ENCODE results near the gene USP37. TPM values are rescaled to one million over a fixed set of nuclear protein-coding genes. Genes with fewer than 3 reads are reported as not detected.
A peak's percentile ranks its signal among the peaks of the same experiment; 100 is the strongest.

Gene USP37
- total and polyA plus RNA-seq, 5 donors from 2014 or later, result 9.9 to 30.7 (median 11.9) TPM

GRCh38 chr2:218517434-218518206, 50.5 kb downstream of the USP37 start:
- peaks cover 27% of the 10 kb centered on the region for H3K36me3 Mint-ChIP-seq

GRCh38 chr2:218516614-218517013, 51.5 kb downstream of the USP37 start:
- no peaks in the 10 kb centered on the region for H3K9me3 ChIP-seq (ENCODE audit: control insufficient read depth in 2 of 2, low read length in 2 of 2)
- peaks cover 0 to 1% (median 0%) of the 10 kb centered on the region in 7 donors for H3K9me3 Mint-ChIP-seq
- no peaks in the 10 kb centered on the region for H3K4me1 ChIP-seq (ENCODE audit: control insufficient read depth, insufficient read depth, low read length, poor library complexity, severe bottlenecking)
- no peak overlapping the region for H3K27ac ChIP-seq (ENCODE audit: insufficient read depth, low read length, poor library complexity, severe bottlenecking)
- DNase-seq (peak in 2 of 3 donors; percentile 30 to 70), ATAC-seq (ENCODE audit: low read depth in 2 of 2) (peak in 1 of 2 donors; percentile 48)
- no peaks in the 10 kb centered on the region for H3K27me3 Mint-ChIP-seq
- H3K4me1 Mint-ChIP-seq, result peaks cover 12 to 27% (median 19%) of the 10 kb centered on the region in 4 donors
- H3K27ac Mint-ChIP-seq, result peak overlapping the region in 2 of 3 donors; percentile 17 to 33
- no peak overlapping the region for H3K4me3 Mint-ChIP-seq
- H3K27me3 ChIP-seq (ENCODE audit: control insufficient read depth, insufficient read depth, low read length), result no peaks in the 10 kb centered on the region
- no peak overlapping the region for H3K4me3 ChIP-seq (ENCODE audit: low read depth, low read length)
- peaks cover 23% of the 10 kb centered on the region for H3K36me3 Mint-ChIP-seq
- peaks cover 8% of the 10 kb centered on the region for H3K36me3 ChIP-seq (ENCODE audit: control insufficient read depth, insufficient read depth, low read length)

More at GRCh38 chr2:218517434-218518206, 50.5 kb downstream of the USP37 start:
- Histone ChIP-seq H3K27me3 (ENCODE audit: control insufficient read depth, insufficient read depth, low read length) (no peaks in the 10 kb centered on the region), H3K4me1 (ENCODE audit: control insufficient read depth, insufficient read depth, low read length, poor library complexity, severe bottlenecking) (no peaks in the 10 kb centered on the region), H3K9me3 (ENCODE audit: control insufficient read depth in 2 of 2, low read length in 2 of 2) (no peaks in the 10 kb centered on the region), H3K27ac (ENCODE audit: insufficient read depth, low read length, poor library complexity, severe bottlenecking) (peak overlapping the region; percentile 34), H3K4me3 (ENCODE audit: low read depth, low read length) (no peak overlapping the region), H3K36me3 (ENCODE audit: control insufficient read depth, insufficient read depth, low read length) (peaks cover 8% of the 10 kb centered on the region)
- peak overlapping the region; percentile 5 to 74 (median 45) for H3K27ac Mint-ChIP-seq
- H3K4me1 Mint-ChIP-seq, result peaks cover 12 to 27% (median 19%) of the 10 kb centered on the region in 4 donors
- H3K27me3 Mint-ChIP-seq, result no peaks in the 10 kb centered on the region
- no peak overlapping the region for H3K4me3 Mint-ChIP-seq
- DNase-seq, result peak in 1 of 3 donors; percentile 25
- no peak for ATAC-seq (ENCODE audit: low read depth in 2 of 2)
- H3K9me3 Mint-ChIP-seq, result peaks cover 0 to 1% (median 0%) of the 10 kb centered on the region in 7 donors

GRCh38 chr2:218513676-218514075, 54.5 kb downstream of the USP37 start:
- Mint-ChIP-seq H3K4me1 (peaks cover 12 to 32% (median 21%) of the 10 kb centered on the region in 4 donors), H3K27me3 (no peaks in the 10 kb centered on the region), H3K4me3 (no peak overlapping the region), H3K27ac (no peak overlapping the region), H3K36me3 (peaks cover 16% of the 10 kb centered on the region), H3K9me3 (peaks cover 0 to 1% (median 0%) of the 10 kb centered on the region in 7 donors)
- Histone ChIP-seq H3K4me1 (ENCODE audit: control insufficient read depth, insufficient read depth, low read length, poor library complexity, severe bottlenecking) (no peaks in the 10 kb centered on the region), H3K9me3 (ENCODE audit: control insufficient read depth in 2 of 2, low read length in 2 of 2) (no peaks in the 10 kb centered on the region), H3K27me3 (ENCODE audit: control insufficient read depth, insufficient read depth, low read length) (no peaks in the 10 kb centered on the region), H3K4me3 (ENCODE audit: low read depth, low read length) (no peak overlapping the region), H3K36me3 (ENCODE audit: control insufficient read depth, insufficient read depth, low read length) (peaks cover 8% of the 10 kb centered on the region), H3K27ac (ENCODE audit: insufficient read depth, low read length, poor library complexity, severe bottlenecking) (no peak overlapping the region)
- ATAC-seq (ENCODE audit: low read depth in 2 of 2), result no peak
- DNase-seq, result no peak

GRCh38 chr2:218508299-218508698, 59.9 kb downstream of the USP37 start:
- no peak overlapping the region for H3K27ac ChIP-seq (ENCODE audit: insufficient read depth, low read length, poor library complexity, severe bottlenecking)
- Mint-ChIP-seq H3K36me3 (peaks cover 41% of the 10 kb centered on the region), H3K4me3 (no peak overlapping the region), H3K27ac (peak overlapping the region in 1 of 3 donors; percentile 1), H3K9me3 (no peaks in the 10 kb centered on the region), H3K4me1 (peaks cover 3 to 17% (median 10%) of the 10 kb centered on the region in 4 donors), H3K27me3 (no peaks in the 10 kb centered on the region)
- ATAC-seq (ENCODE audit: low read depth in 2 of 2) (no peak), DNase-seq (no peak)
- H3K9me3 ChIP-seq (ENCODE audit: control insufficient read depth in 2 of 2, low read length in 2 of 2), result no peaks in the 10 kb centered on the region
- peaks cover 18% of the 10 kb centered on the region for H3K36me3 ChIP-seq (ENCODE audit: control insufficient read depth, insufficient read depth, low read length)
- H3K4me1 ChIP-seq (ENCODE audit: control insufficient read depth, insufficient read depth, low read length, poor library complexity, severe bottlenecking), result no peaks in the 10 kb centered on the region
- H3K4me3 ChIP-seq (ENCODE audit: low read depth, low read length), result no peak overlapping the region
- H3K27me3 ChIP-seq (ENCODE audit: control insufficient read depth, insufficient read depth, low read length), result no peaks in the 10 kb centered on the region

- Histone ChIP-seq H3K36me3 (ENCODE audit: control insufficient read depth, insufficient read depth, low read length) (peaks cover 18% of the 10 kb centered on the region), H3K4me3 (ENCODE audit: low read depth, low read length) (no peak overlapping the region), H3K9me3 (ENCODE audit: control insufficient read depth in 2 of 2, low read length in 2 of 2) (no peaks in the 10 kb centered on the region), H3K4me1 (ENCODE audit: control insufficient read depth, insufficient read depth, low read length, poor library complexity, severe bottlenecking) (no peaks in the 10 kb centered on the region), H3K27me3 (ENCODE audit: control insufficient read depth, insufficient read depth, low read length) (no peaks in the 10 kb centered on the region), H3K27ac (ENCODE audit: insufficient read depth, low read length, poor library complexity, severe bottlenecking) (no peak overlapping the region)
- H3K4me1 Mint-ChIP-seq, result peaks cover 3 to 17% (median 13%) of the 10 kb centered on the region in 4 donors
- no peaks in the 10 kb centered on the region for H3K9me3 Mint-ChIP-seq
- peak overlapping the region in 2 of 3 donors; percentile 24 to 82 for H3K27ac Mint-ChIP-seq
- no peak overlapping the region for H3K4me3 Mint-ChIP-seq
- ATAC-seq (ENCODE audit: low read depth in 2 of 2) (no peak), DNase-seq (no peak)
- H3K27me3 Mint-ChIP-seq, result no peaks in the 10 kb centered on the region
- peaks cover 61% of the 10 kb centered on the region for H3K36me3 Mint-ChIP-seq
These were observed 62.3 kb downstream of the USP37 start for GRCh38 chr2:218505754-218506371.

GRCh38 chr2:218501665-218502064, 66.5 kb downstream of the USP37 start:
- ATAC-seq (ENCODE audit: low read depth in 2 of 2), result no peak
- Mint-ChIP-seq H3K36me3 (peaks cover 49% of the 10 kb centered on the region), H3K27ac (peak overlapping the region in 2 of 3 donors; percentile 75 to 79), H3K27me3 (no peaks in the 10 kb centered on the region), H3K4me3 (no peak overlapping the region), H3K9me3 (no peaks in the 10 kb centered on the region), H3K4me1 (peaks cover 0 to 11% (median 3%) of the 10 kb centered on the region in 4 donors)
- Histone ChIP-seq H3K9me3 (ENCODE audit: control insufficient read depth in 2 of 2, low read length in 2 of 2) (no peaks in the 10 kb centered on the region), H3K27ac (ENCODE audit: insufficient read depth, low read length, poor library complexity, severe bottlenecking) (no peak overlapping the region), H3K36me3 (ENCODE audit: control insufficient read depth, insufficient read depth, low read length) (peaks cover 23% of the 10 kb centered on the region), H3K27me3 (ENCODE audit: control insufficient read depth, insufficient read depth, low read length) (no peaks in the 10 kb centered on the region), H3K4me3 (ENCODE audit: low read depth, low read length) (no peak overlapping the region), H3K4me1 (ENCODE audit: control insufficient read depth, insufficient read depth, low read length, poor library complexity, severe bottlenecking) (no peaks in the 10 kb centered on the region)
- DNase-seq, result no peak

- Mint-ChIP-seq H3K4me1 (peaks cover 0 to 7% (median 3%) of the 10 kb centered on the region in 4 donors), H3K36me3 (peaks cover 47% of the 10 kb centered on the region), H3K27me3 (no peaks in the 10 kb centered on the region), H3K4me3 (no peak overlapping the region), H3K27ac (peak overlapping the region in 2 of 3 donors; percentile 32 to 75), H3K9me3 (no peaks in the 10 kb centered on the region)
- Histone ChIP-seq H3K27ac (ENCODE audit: insufficient read depth, low read length, poor library complexity, severe bottlenecking) (no peak overlapping the region), H3K4me1 (ENCODE audit: control insufficient read depth, insufficient read depth, low read length, poor library complexity, severe bottlenecking) (no peaks in the 10 kb centered on the region), H3K4me3 (ENCODE audit: low read depth, low read length) (no peak overlapping the region), H3K27me3 (ENCODE audit: control insufficient read depth, insufficient read depth, low read length) (no peaks in the 10 kb centered on the region), H3K36me3 (ENCODE audit: control insufficient read depth, insufficient read depth, low read length) (peaks cover 27% of the 10 kb centered on the region), H3K9me3 (ENCODE audit: control insufficient read depth in 2 of 2, low read length in 2 of 2) (no peaks in the 10 kb centered on the region)
- DNase-seq (no peak), ATAC-seq (ENCODE audit: low read depth in 2 of 2) (no peak)
These were observed 67.6 kb downstream of the USP37 start for GRCh38 chr2:218500501-218501060.
